ENCODE results near the gene RAP1GAP. TPM values are rescaled to one million over a fixed set of nuclear protein-coding genes. Genes with fewer than 3 reads are reported as not detected.

RAP1GAP gene
- total RNA-seq, 1 donor from 2014 or later = 2.6 TPM

DNA sequence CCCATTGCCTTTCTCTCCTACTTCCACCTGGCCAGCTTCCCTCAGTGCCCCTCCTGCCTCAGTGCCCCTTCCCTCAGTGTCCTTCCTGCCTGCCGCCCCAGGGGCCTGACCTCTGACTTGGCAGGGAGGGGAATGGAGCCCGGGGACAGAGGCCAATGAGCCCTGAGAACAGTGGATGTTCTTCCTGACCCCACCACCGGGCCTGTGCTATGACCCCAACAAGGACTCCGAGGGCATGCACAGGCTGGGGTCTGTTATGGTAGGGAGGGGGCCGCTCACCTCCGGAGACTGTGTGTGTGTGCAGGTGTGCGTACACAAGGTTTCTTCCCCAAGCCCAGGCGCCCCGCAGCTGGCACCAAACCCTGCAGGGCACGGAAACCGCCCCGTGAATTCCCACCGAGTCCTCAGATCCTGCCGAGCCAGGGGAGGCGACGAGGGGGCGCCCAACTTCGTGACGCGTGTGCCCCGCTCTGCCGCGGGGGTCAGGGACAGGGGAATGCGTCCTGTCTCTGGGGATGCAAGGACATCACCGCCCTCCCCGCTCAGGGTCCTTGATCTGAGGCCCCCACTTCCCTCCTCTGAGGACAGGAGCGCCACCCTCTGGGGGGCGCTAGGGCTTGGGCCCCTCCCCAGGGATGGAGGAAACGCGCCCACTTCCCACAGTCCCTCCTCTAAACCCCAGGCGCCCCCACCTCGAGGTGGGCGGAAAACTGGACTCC lies 766 bp downstream of the RAP1GAP start:
- Histone ChIP-seq H3K4me1 (peaks cover 9% of the 10 kb centered on the region), H4K20me1 (ENCODE audit: low read depth) (no peaks in the 10 kb centered on the region)

DNA sequence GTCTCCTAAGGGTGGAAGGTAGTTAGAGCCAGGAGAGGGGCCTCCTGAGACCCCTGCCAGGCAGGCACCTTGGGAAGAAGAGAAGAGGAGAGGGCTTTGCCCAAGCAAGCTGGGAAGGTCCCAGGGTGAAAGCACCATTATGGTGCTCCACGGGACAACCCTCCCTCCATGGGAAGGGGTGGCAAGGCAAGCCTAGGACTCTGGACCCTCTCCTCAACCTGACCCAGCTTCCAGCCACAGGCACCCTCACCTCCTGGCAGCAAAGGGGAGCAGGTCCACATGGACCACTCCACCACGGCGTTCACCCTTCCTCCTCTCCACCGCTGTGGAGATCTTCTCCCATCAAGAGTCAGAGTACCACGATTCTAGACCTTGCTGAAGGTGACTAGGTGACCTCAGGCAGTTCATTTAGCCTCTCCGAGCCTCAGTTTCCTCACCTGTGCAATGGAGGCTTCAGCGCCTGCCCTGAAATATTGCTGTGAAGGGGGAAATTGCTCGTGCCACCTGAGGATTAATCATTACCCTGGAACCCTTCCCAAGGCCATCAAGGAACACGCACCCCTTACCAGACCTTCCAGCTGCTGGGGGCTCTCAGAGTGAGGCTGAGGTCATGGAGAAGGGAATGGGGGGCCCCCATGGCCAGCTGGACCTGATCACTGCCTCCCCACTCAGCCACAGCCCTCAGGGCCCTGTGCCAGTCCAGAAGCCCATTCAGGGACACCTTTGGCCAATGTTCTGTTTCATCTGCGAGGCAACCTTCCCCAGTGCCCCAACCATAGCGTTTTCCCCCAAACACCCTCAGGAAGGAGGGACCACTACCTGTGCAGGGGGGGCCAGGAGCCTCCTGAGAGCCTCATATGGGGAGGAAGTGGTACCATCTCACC lies 1.6 kb downstream of the RAP1GAP start:
- Histone ChIP-seq H3F3A (ENCODE audit: low read depth) (peaks cover 11% of the 10 kb centered on the region), H2AFZ (replicated peaks) (no peak overlapping the region), H3K79me2 (ENCODE audit: low read depth) (no peaks in the 10 kb centered on the region), H4K20me1 (ENCODE audit: low read depth) (no peaks in the 10 kb centered on the region), H3K27ac (no peak overlapping the region), H3K4me2 (no peak overlapping the region), H3K9ac (no peak overlapping the region), H3K4me1 (peaks cover 9% of the 10 kb centered on the region), H3K9me3 (ENCODE audit: low read depth) (no peaks in the 10 kb centered on the region), H3K36me3 (no peaks in the 10 kb centered on the region), H3K27me3 (peaks cover 42% of the 10 kb centered on the region), H3K4me3 (no peak overlapping the region)
- H3K9me3 Mint-ChIP-seq = no peaks in the 10 kb centered on the region
- H3K4me1 Mint-ChIP-seq = peaks cover 30% of the 10 kb centered on the region
- H3K27me3 Mint-ChIP-seq (ENCODE audit: insufficient read depth, low read depth) = peaks cover 29% of the 10 kb centered on the region
- H3K36me3 Mint-ChIP-seq = no peaks in the 10 kb centered on the region
- no peak overlapping the region for H3K27ac Mint-ChIP-seq
- peak overlapping the region; percentile 64 for H3K4me3 Mint-ChIP-seq
- TF ChIP-seq EZH2 (IDR thresholded peaks at IDR 0.05) (no peak), EZH2phosphoT487 (IDR thresholded peaks at IDR 0.05) (no peak)
- TF ChIP-seq, protein P1, sequence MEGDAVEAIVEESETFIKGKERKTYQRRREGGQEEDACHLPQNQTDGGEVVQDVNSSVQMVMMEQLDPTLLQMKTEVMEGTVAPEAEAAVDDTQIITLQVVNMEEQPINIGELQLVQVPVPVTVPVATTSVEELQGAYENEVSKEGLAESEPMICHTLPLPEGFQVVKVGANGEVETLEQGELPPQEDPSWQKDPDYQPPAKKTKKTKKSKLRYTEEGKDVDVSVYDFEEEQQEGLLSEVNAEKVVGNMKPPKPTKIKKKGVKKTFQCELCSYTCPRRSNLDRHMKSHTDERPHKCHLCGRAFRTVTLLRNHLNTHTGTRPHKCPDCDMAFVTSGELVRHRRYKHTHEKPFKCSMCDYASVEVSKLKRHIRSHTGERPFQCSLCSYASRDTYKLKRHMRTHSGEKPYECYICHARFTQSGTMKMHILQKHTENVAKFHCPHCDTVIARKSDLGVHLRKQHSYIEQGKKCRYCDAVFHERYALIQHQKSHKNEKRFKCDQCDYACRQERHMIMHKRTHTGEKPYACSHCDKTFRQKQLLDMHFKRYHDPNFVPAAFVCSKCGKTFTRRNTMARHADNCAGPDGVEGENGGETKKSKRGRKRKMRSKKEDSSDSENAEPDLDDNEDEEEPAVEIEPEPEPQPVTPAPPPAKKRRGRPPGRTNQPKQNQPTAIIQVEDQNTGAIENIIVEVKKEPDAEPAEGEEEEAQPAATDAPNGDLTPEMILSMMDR (IDR thresholded peaks at IDR 0.05) = no peak
- DNase-seq (ENCODE audit: low spot score) = no peak

More for the DNA sequence above, 766 bp downstream of the RAP1GAP start:
- Histone ChIP-seq H2AFZ (replicated peaks) (peak overlapping the region; percentile 71), H3K9ac (no peak overlapping the region), H3F3A (ENCODE audit: low read depth) (peaks cover 11% of the 10 kb centered on the region), H3K79me2 (ENCODE audit: low read depth) (no peaks in the 10 kb centered on the region), H3K27me3 (peaks cover 42% of the 10 kb centered on the region), H3K36me3 (no peaks in the 10 kb centered on the region), H3K4me3 (peak overlapping the region; percentile 64), H3K9me3 (ENCODE audit: low read depth) (no peaks in the 10 kb centered on the region), H3K4me2 (peak overlapping the region; percentile 99), H3K27ac (no peak overlapping the region)
- peaks cover 33% of the 10 kb centered on the region for H3K4me1 Mint-ChIP-seq
- H3K36me3 Mint-ChIP-seq = no peaks in the 10 kb centered on the region
- TF ChIP-seq, protein P1 (IDR thresholded peaks at IDR 0.05) = peak; percentile 29
- TF ChIP-seq EZH2 (IDR thresholded peaks at IDR 0.05) (no peak), EZH2phosphoT487 (IDR thresholded peaks at IDR 0.05) (no peak)
- H3K27me3 Mint-ChIP-seq (ENCODE audit: insufficient read depth, low read depth) = peaks cover 26% of the 10 kb centered on the region
- peak overlapping the region; percentile 46 for H3K4me3 Mint-ChIP-seq
- H3K27ac Mint-ChIP-seq = no peak overlapping the region
- DNase-seq (ENCODE audit: low spot score) = peak; percentile 44
- no peaks in the 10 kb centered on the region for H3K9me3 Mint-ChIP-seq

DNA sequence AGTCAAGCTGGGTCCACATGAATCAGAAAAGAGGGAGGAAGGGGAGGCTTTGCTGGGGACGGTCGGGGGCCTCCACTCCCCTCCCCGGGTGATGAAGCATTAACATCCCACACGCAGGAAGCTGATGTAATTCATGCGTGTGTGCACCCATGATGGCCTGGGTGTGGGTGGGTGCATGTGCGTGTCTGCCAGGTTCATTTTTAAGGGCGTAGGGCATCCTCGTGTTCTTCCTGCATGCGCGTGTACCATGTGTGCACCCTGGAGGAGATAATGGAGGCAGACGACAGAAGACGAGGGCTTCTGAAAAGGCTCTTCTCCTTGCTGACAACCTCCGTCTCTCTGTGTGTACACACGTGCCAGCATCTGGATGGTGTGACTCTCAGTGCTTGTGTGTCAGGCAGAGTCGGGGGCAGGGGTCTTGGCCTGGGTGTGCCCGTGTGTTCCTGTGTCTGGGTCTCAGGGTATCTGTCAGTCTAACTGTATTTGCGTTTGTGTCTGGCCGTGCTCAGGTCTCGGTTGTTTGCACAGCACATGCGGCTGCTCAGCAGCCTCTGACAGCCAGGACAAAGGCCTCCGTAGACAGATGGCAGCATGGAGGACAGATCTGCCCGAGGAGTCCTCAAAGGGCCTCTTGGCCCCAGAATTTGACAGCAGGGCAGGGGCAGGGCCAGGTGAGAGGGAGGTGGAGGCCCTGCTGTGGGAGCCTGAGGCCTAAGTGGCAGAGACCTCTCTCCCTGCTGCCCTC lies 2.4 kb downstream of the RAP1GAP start:
- Histone ChIP-seq H3F3A (ENCODE audit: low read depth) (peaks cover 11% of the 10 kb centered on the region), H3K36me3 (no peaks in the 10 kb centered on the region), H2AFZ (replicated peaks) (no peak overlapping the region), H3K9ac (no peak overlapping the region), H3K9me3 (ENCODE audit: low read depth) (no peaks in the 10 kb centered on the region), H3K79me2 (ENCODE audit: low read depth) (no peaks in the 10 kb centered on the region), H3K27ac (no peak overlapping the region), H3K4me3 (no peak overlapping the region), H3K4me1 (peaks cover 9% of the 10 kb centered on the region), H3K27me3 (peaks cover 46% of the 10 kb centered on the region), H4K20me1 (ENCODE audit: low read depth) (no peaks in the 10 kb centered on the region), H3K4me2 (no peak overlapping the region)
- Mint-ChIP-seq H3K36me3 (no peaks in the 10 kb centered on the region), H3K27me3 (ENCODE audit: insufficient read depth, low read depth) (peaks cover 29% of the 10 kb centered on the region), H3K9me3 (no peaks in the 10 kb centered on the region), H3K4me3 (no peak overlapping the region), H3K4me1 (peaks cover 23% of the 10 kb centered on the region), H3K27ac (no peak overlapping the region)
- DNase-seq (ENCODE audit: low spot score) = no peak
- TF ChIP-seq, protein P1 (IDR thresholded peaks at IDR 0.05) = no peak
- TF ChIP-seq EZH2phosphoT487 (IDR thresholded peaks at IDR 0.05) (no peak), EZH2 (IDR thresholded peaks at IDR 0.05) (no peak)
